Epidermal melanocyte (primary cell): Measurements from ENCODE around the gene HEMK1.

Source experiments
- DNase-seq: peaks from one replicate; pipeline ENCODE4 v3.0.0; 2011; ENCODE audit warnings: low spot score; ENCODE audit not compliant: insufficient read length

HEMK1 gene

DNA sequence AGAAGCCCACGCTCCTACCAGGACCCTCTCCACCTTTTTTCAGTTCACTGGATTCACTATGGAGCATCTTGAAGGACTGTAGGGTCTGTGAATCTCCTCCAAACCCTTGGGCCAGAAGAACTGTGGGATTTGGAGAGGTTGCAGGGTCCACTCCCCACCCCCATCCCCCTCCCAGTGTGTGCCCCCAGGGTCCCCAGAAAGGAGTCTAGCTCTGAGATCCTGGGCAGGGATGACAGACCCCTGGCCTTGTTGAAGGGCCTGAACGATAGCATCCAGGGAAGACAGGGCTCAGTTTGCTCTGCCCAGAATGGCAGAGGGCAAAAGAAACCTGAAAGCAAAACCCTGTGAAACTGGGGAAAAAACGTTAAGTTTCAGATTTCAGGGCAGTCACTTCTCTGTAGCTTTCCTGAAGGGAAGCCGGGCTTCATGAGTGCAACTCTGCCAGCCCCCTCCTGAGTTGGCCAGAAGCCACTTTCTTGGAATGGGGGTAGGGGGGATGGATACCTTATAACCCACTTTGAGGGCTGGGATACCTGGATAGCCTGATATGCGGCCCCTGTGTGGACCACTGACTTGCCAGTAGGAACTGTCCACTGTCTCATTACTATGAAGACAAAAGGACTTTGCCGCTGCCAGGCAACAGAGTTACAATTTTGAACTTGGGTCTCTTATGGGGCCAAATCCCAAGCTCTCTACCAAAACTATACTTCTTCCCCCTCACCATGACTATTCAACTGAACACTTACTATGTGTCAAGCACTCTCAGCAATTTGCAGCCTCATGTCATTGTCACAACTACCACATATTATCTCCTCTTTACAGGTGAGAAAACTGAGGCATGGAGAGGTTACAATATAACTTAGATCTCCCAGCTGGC, 43.9 kb downstream of the HEMK1 start:
- no peak for DNase-seq

DNA sequence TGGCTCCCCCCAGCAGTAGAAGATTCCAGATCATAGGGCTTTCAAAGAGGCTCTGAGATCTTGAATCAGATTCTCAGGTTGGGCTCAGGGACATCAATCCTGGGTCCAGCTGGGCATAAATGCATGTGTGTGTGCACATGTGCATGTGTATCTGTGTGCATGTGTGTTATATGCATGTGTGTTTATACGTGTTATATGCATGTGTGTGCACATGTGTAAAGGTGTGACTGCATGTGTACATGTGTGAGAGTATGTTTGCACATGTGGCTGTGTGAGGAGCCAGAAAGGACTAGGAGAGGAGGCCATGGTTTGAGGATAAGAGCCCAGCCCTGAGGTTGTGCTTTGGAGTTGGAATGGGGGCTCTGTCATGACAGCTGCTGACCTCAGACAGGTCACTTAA, 45.9 kb downstream of the HEMK1 start:
- no peak for DNase-seq

DNA sequence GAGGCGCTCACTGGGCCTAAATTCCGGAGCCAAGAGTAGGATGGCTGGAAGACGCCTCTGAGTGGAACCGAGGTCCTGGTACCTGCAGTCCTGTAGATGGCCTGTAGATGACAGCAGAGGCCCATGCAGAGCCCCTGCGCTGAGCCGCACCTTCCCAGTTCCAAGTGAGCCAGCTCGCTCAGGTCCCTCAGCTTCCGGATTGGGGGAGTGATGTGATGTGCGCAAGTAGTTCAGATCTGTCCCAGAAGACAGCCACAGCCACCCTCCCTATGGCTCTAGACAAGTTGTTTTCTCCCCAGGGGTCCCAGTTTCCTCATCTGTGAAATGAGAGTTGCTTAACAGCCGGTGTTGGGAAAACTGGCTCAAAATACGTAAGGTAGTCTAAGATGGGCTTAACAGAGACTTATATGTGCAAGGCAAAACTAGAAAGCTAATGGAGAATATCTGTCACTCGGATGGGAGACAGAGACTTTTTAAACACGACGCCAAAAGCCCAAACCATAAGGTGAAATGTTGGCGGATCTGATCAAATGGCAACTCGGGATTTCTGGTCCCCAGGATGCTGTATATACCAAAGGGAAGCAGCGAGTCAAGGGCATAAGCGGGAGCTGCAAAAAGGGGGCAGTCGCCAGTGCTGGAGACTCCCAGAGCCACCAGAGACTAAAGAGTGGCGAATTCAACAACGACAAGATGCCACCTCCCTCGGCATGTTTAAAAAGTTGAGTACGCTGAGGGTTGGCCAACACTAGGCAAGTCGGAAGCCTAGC, 46.9 kb downstream of the HEMK1 start:
- DNase-seq, result peak; percentile 72

DNA sequence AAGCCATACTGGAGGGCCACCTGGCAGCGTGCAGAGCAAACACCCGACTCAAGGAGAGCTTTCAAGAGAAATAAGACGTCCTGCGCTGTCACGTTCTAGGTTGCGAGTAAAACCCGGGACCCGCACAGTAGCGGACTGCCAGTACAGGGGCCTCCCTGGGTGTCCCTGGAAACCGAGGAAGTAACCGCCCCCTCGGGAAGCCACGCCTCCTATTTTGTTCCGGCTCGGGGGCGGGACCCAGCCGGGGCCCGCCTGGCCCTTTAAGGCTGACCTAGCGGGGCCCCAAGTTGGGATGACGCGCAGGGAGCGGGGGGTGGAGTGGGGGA, 47.4 kb downstream of the HEMK1 start:
- DNase-seq, result peak; percentile 93

DNA sequence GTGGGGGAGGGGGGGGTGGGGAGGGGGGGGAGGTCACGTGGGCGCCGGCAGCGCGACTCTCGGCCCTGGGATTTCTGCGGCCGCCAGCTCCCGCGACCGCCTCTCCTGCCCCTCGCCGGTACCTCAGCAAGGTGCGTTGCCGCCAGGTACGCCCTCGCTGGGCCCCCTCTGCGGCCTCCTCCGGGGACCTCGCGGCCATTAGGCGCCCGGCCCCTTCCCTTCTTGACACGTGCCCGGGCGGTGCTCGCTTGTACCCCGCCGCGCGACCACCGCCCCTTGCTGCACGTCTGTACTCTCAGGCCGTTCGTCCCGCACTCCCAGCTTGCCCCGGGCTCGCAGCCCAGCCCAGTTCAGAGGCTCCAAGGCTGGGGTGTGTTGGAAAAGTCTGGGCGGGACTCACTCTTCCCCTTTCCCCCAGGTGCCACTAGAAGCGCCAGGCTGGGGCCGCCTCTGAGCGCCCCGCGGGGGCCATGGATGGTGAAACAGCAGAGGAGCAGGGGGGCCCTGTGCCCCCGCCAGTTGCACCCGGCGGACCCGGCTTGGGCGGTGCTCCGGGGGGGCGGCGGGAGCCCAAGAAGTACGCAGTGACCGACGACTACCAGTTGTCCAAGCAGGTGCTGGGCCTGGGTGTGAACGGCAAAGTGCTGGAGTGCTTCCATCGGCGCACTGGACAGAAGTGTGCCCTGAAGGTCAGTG, 47.9 kb downstream of the HEMK1 start, which contains the start of gene MAPKAPK3:
Gene MAPKAPK3, plus strand, starts transcription at position 56 of the 696 bp plus-strand sequence. Its CDS starts 415 bp downstream, at position 471.
- no peak for DNase-seq

DNA sequence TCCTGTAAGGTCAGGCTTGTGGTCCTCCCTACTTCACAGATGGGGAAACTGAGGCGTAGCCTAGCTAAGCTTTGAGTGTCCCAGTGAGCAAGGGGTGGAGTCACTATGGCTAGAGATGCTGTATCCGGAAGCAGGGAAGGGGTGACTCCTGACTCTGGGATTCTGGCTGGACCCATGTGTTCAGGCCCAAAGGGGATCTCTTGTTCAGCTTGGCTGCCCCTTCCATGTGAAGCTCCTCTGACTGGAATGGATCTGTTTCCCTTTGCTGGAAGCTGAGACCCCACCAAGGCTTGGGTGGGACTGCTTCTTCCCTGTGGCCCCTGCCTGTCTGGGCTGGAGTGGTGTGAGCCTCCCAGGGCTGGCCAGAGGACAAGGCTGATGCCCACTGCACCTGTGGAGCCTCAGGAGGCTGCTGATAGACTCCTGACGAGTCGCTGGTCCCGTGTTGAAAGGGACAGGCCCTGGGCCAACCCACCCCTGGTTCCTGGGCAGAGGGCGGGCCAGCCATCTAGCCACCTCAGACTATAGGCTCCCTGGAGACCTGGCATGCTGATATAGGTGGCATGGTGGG, 48.7 kb downstream of the HEMK1 start:
- no peak for DNase-seq

DNA sequence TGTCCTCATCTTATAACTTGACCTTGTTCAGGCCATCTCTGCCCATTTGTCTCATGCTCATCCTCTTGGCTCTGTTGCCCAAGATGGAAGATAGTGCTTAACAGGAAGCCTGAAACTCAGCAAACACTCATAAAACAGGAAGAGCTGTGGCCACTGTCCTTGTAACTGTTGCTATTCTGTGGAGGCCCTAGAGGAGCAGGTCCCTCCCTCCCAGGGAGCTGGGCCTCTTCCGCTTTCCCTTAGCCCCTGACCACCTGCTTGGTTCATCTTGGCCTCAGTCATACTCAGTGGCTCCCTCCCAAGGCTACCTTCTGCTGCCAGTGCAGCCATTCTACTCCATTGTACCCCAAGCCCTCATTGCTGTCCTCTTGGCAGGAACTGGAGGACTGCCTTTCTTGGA, 51.1 kb downstream of the HEMK1 start:
- DNase-seq, result no peak

DNA sequence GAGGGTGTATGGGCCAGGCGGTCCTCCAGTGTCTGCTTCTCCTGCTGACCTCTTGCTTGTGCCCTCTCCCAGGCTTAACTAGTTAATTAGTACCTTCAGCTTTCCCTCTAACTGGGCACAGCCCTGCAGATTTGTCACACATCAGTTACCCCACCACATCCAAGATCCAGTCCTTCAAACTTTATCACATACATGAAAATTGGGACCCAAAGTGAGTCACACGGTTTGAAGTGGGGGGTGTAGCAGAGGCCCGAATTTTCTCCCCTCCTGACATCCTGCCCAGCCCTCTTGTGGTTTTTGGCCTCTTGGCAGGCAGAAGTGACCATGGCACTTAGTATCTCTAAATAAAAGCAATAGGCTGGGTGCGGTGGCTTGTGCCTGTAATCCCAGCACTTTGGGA, 51.5 kb downstream of the HEMK1 start:
- DNase-seq, result no peak

DNA sequence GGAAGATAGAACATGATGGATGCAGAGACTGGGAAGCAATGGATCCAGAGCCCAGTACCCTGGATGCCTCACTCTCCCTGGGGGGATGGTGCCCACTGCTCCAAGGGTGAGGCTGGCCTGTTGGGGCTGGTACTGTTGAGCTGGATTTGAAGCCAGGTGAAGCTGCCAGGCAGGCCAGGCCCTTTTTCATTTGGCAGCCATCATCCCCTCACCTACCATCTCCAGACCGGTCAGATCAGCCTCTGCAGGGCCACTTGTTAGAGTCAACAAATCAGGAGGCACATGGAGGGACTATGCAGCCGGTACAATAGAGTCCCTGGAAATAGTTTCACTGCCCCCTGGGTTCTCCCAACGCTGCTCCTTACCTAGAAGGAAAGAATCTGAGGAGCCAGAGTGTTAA, 53.6 kb downstream of the HEMK1 start:
- no peak for DNase-seq

DNA sequence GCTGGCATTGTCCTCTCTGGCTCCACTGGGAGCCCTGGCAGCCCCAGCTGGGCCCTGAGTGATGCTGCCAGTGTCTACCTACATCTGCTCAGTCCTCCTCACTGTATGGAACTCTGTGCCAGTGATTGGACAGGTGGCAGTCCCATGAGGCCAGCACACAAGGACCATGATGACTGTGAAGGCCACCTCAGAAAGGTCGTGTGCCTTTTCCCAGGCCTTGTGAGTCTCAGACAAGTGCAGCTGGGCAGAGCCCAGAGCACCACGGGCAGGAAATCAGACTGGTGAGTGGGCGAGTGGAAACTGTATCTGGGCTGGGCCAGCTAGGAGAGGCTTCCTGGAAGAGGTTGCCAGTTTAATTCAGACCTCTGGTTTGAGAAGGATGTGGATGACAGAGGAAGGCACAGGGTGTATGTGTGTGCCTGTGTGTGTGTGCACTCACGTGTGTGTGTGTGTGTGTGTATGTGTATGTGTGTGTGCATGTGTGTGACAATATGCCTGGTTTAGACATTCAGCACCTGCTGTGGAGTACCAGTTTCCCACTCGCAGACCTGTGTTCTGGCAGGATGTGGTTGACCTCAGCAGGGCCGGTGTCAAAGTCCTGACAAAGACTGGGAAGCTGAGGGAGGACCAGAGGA, 54.6 kb downstream of the HEMK1 start:
- DNase-seq, result no peak

DNA sequence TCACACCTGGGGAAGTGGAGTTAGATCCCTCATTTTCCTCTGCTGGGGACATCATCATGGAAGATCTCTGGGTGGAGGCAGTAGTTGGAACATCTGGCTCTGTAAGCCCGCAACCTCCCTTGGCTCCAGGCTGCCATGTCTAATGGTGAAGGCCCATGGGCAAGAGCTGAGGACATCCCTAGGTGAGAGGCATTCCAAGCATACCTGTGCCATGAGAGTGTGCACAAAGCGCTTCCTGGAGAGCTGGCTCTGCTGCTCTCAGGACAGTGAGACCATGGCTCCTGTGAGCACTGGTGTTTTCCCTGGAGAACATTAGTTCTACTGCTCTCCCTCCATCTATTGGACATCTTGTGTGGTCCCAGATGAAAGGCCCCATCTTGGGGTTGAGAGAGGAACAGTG, 55.3 kb downstream of the HEMK1 start:
- no peak for DNase-seq

DNA sequence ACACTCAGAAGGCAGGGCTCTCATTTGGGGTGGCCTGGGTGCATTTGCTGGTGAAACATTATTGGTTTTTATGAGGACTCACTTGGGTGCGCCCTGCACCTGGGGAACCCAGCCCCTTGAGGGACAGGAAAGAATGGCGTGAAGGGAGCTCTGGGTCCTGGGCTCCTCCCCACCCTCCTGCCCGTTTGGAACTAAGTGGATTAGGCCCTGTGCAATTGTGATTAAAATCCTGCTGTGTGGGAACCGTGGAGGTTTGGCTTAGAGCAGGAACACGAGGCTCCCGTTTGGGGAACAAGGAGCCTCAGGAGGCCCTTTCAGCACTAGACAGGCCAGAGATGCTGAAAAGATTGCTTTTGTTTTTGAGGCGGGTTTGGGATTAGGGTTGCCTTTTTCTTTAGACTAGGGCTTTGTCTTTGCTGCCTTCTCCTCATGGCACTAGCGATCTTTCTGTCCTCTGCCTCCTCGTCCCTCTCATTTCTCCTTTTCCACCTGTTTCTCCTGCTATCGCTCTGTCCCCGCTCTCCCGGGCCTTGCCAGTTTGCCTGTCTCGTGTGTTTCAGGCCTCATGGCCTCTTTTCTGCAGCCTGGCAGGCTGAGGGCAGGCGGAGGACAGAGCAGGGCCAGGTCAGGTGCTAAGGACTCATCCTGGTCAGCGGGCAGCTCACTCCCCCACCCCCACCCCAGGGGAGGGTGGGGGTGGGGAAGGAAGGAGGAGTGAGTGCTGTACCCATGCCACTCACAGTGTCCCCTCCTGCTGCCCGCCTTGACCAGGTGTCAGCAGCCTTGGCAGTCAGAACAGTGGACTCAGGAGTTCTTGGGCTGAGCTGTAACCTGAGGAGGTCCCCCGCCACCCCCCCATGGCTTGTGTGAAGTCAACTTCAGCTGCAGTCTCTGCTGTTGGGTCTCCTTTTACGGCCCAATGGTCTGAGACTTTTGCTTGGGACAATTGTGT, 56.2 kb downstream of the HEMK1 start:
- DNase-seq, result no peak

DNA sequence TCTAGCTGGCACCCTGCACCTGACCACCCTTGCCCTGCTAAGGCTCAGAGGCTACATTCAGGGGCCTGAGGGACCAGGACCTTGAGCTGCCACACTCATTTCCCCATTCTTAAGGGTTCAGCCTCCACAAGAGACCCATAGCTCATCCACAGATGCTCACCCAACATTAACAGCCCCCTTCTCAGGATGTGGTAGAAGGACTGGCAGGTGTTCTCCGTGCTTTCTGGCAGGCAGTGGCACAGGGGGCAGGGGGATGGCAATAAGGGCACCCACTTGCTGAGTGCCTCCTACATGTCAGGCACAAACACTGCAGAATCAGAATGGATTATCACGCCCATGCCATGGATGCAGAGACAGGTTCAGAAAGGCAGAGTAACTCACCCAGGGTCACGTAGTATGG, 57.1 kb downstream of the HEMK1 start:
- DNase-seq, result no peak

DNA sequence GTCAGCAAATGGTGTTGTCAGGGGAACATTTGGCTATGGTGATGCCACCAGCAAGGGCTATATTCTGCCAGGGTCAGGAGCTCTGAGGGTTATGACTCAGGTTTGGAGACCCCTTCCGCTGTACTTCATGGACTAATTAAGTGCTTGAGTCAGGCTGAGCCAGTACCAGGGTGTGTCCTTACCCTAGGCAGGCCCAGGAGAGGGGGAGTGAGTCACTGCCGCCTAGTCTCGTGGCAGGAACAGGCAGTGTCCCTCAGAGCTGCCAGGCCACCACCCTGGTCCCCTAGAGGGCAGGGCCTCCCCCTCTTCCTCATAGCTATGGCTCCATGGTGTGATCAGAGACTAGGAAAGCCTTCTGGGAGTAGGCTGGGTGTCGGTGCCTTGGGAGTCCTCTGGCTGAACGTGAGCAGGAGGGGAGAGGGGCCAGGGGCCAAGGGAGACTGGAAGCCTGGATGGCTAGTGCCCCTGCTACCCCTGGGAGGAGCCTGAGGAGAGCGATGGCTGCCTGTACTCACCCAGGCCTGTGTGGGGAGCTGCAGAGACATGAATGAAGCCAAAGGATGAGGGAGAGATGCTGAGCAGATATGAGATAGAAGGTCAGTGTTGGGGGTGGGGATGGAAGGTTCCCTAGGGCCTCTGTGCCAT, 58.2 kb downstream of the HEMK1 start:
- no peak for DNase-seq

DNA sequence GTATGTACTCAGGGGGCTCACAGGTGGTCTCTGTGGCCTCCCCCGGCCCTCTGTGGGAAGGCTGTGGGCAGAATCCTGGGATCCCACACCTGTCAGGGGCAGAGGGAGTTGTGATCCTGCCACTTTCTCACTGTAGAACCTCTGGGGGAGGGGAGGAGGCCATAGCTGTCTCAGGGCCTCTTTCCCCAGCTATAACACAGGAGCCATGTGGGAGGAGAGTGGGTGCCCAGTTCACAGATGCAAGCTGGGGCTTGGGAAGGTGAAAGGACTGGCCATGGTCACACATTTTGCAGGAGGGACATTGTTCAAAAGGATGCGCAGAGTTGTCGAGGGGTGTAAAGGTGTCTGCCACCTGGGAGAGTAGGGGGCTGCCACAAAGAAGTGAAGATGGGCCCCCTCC, 59.3 kb downstream of the HEMK1 start:
- DNase-seq, result no peak

DNA sequence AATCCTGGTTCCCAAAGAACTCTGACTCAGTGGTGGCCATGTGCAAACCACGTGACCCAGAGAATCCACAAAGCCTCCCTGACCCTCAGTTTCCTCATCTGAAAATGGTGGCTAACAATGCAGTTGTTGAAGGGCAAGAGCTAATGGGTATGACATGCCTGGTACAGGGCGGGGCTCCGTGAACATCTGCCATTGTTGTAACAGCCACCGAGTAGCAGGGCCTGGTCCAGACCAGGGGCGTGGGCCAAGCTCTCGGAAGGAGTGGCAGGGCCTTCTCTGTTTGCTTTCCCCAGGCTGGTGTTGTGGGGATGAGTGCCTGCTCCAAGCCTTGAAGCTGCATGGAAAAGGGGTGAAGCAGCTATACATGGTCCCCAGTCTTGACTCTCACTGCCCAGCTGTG, 61.1 kb downstream of the HEMK1 start:
- DNase-seq, result no peak

DNA sequence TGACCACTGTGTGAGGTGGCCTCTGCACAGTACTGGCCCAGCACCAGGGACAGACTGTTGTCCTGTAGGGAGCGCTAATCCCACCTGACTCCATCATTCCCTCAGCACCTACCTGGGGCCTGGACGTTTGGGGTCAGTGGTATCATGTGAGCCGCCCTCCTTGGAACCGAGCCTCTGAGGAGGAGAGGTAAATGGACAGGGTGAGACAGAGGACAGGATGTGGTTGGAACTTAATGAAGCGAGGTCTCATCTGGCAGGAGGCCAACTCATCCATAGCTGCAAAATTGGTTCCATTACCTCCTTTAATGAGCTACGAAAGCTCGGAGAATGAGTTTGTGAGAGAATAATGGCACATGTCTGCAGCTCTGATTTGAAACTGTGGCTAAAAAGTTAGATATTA, 61.6 kb downstream of the HEMK1 start:
- DNase-seq, result no peak

DNA sequence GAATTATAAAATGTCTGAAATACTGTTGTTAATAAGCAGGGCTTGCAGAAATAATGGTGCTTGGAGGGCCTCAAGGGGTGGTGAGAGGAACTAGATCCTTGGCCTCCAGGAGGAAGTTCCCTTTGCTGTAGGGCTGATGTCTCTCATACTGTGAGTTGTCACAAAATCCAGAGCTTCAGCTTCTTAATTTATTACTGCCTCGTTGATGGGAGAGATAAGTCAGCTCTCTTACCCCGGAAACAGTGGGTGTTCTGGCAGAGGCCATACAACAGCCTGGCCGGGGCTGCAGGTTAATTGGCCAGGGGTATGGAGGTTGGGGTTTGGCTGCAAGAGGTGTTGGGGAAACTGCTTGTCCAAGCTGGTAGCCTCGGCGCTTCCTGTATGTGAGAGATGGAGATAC, 63.1 kb downstream of the HEMK1 start:
- DNase-seq, result no peak

DNA sequence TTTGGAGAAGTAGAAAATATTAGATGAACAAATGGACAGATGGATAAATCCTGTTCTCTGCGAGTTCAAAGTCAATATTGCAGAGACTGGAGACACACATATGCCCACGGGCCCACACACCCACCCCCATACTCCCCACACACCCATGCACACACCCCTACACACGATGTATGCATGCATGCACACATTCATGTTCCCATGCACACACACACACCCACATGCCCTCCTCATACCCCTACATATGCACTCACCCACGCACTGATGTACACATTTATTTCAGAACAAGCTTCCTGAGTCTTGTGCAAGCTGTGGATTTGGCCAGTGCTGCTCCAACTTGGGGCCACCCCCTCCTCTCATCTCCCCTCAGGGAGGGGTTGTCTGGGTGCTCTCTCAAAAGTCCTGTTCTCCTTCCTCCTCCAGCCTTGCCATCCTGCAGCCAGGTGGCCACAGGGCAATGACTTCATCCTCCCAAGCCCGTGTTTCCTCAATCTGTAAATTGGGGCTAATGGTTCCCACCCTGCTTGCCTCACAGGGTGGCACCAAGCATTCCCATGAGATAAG, 64.0 kb downstream of the HEMK1 start:
- no peak for DNase-seq
